Sigmoid colon (tissue), 7 donors: ENCODE results near the gene RELN. TPM values are rescaled to one million over a fixed set of nuclear protein-coding genes. Genes with fewer than 3 reads are reported as not detected.

Experiments used
- DNase-seq: peaks from one replicate; pipeline ENCODE4 v3.0.0-alpha.2; 2019
- H3K27ac ChIP-seq, 4 donors: fragments of 200-600 bp; sonication (generic); one replicate each; pipeline ENCODE4 v1.5.1; 2016 to 2019; ENCODE audit warnings: mild to moderate bottlenecking in 1 of 4
- H3K27me3 ChIP-seq, 3 donors: fragments of 200-600 bp; sonication (generic); one replicate each; pipeline ENCODE4 v1.5.1; 2019; ENCODE audit warnings: mild to moderate bottlenecking in 1 of 3
- H3K36me3 ChIP-seq, 4 donors: fragments of 200-600 bp; sonication (generic); one replicate each; pipeline ENCODE4 v1.5.1; 2016 to 2019
- H3K4me1 ChIP-seq, 4 donors: fragments of 200-600 bp; sonication (generic); one replicate each; pipeline ENCODE4 v1.5.1; 2017 to 2019
- H3K4me3 ChIP-seq, 4 donors: fragments of 200-600 bp; sonication (generic); one replicate each; pipeline ENCODE4 v1.5.1; 2017 to 2019; ENCODE audit warnings: mild to moderate bottlenecking in 2 of 4, moderate library complexity in 1 of 4
- H3K9me3 ChIP-seq, 4 donors: fragments of 200-600 bp in 3 of 4; sonication (generic) in 3 of 4; one replicate each; pipeline versions ENCODE4 v1.5.1 to v1.6.1; 2013 to 2019
- CTCF ChIP-seq, 4 experiments: fragments of 450-650 bp in 3 of 4; fragments of 200-600 bp in 1 of 4; IDR thresholded peaks; one replicate each; pipeline ENCODE4 v1.5.1; 2016 to 2019; ENCODE audit warnings: antibody characterized with exemption in 4 of 4, mild to moderate bottlenecking in 3 of 4, moderate library complexity in 2 of 4
- EP300 ChIP-seq, 4 donors: sonication (generic); formaldehyde crosslinking; IDR thresholded peaks; one replicate each; pipeline ENCODE4 v1.6.1; 2017; ENCODE audit warnings: antibody characterized with exemption in 4 of 4
- POLR2A ChIP-seq, 2 donors: fragments of 450-650 bp; IDR thresholded peaks; one replicate each; pipeline ENCODE4 v1.6.1; 2016; ENCODE audit warnings: antibody characterized with exemption in 2 of 2, mild to moderate bottlenecking in 2 of 2, moderate library complexity in 2 of 2
- POLR2AphosphoS5 ChIP-seq, 4 donors: sonication (generic); formaldehyde crosslinking; IDR thresholded peaks; one replicate each; pipeline ENCODE4 v1.6.1; 2017; ENCODE audit warnings: antibody characterized with exemption in 4 of 4
- WGBS, 2 donors: extraction: QIAGEN DNeasy Blood & Tissue Kit; methylation state at CpG; one replicate each; pipeline ENCODE4 v1.1.7; 2013; 5-methylcytosine and 5-hydroxymethylcytosine counted together
- intact Hi-C: fragments of 100-400 bp; cut with DNase I; formaldehyde crosslinking; loops from one replicate; pipeline ENCODE4 v1.15.1; 2023
- polyA plus RNA-seq, 3 donors: library from polyadenylated mRNA; stranded (reverse); fragments of 200-250 nt; gene quantifications; one replicate each; pipeline ENCODE4 v1.2.3, GENCODE V29; 2013
- total RNA-seq, 4 donors: library from RNA; depleted of rRNA; stranded (reverse); fragments of >200 nt; gene quantifications; one replicate each; pipeline ENCODE4 v1.1.0, GENCODE V29; 2016
- donor health status: healthy with polysubstance abuse.
- donor health status: Bipolar disorder and iron deficiency.
- donor health status: healthy.

The RELN gene
- total and polyA plus RNA-seq, 7 donors, result under 0.01 to 9.2 (median 4.3) TPM; not detected in 1

GRCh38 chr7:103718482-103719061, 270.9 kb downstream of the RELN start:
- Histone ChIP-seq H3K27ac (no peak overlapping the region), H3K4me3 (no peak overlapping the region), H3K36me3 (no peaks in the 10 kb centered on the region), H3K4me1 (no peaks in the 10 kb centered on the region), H3K27me3 (no peaks in the 10 kb centered on the region), H3K9me3 (no peaks in the 10 kb centered on the region)
- intact Hi-C loops, result no loop called here
- TF ChIP-seq CTCF (IDR thresholded peaks at IDR 0.05) (no peak), POLR2AphosphoS5 (IDR thresholded peaks at IDR 0.05) (no peak), EP300 (IDR thresholded peaks at IDR 0.05) (no peak), POLR2A (IDR thresholded peaks at IDR 0.05) (no peak)
- DNase-seq, result no peak

DNA sequence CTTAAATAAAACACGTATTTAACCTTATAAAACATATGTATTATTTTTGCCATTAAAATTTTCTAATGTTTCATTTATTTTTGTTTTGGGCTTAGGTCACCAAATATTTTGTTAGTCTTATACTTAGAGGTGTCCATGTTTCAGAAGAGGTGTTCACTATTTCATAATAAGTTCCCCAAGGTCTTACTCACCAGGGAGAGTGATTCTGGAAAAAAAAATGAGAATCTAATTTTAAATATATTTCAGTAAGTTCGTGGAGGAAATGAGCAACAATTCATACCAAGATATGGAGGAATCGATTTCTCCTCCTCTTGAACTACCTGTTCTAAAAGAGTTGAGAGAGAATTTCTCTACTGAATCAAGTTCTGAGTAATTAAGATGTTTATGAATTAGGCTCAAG, 271.9 kb downstream of the RELN start:
- no peaks in the 10 kb centered on the region for H3K9me3 ChIP-seq
- intact Hi-C loops, result no loop called here
- no peaks in the 10 kb centered on the region for H3K36me3 ChIP-seq
- TF ChIP-seq POLR2AphosphoS5 (IDR thresholded peaks at IDR 0.05), result no peak
- no peak for TF ChIP-seq EP300 (IDR thresholded peaks at IDR 0.05)
- 71 to 82% methylated on average over 3 of the region's 3 CpGs for whole genome bisulfite sequencing, 2 donors
- no peak overlapping the region for H3K4me3 ChIP-seq
- no peak overlapping the region for H3K27ac ChIP-seq
- no peaks in the 10 kb centered on the region for H3K4me1 ChIP-seq
- H3K27me3 ChIP-seq, result no peaks in the 10 kb centered on the region
- no peak for DNase-seq

DNA sequence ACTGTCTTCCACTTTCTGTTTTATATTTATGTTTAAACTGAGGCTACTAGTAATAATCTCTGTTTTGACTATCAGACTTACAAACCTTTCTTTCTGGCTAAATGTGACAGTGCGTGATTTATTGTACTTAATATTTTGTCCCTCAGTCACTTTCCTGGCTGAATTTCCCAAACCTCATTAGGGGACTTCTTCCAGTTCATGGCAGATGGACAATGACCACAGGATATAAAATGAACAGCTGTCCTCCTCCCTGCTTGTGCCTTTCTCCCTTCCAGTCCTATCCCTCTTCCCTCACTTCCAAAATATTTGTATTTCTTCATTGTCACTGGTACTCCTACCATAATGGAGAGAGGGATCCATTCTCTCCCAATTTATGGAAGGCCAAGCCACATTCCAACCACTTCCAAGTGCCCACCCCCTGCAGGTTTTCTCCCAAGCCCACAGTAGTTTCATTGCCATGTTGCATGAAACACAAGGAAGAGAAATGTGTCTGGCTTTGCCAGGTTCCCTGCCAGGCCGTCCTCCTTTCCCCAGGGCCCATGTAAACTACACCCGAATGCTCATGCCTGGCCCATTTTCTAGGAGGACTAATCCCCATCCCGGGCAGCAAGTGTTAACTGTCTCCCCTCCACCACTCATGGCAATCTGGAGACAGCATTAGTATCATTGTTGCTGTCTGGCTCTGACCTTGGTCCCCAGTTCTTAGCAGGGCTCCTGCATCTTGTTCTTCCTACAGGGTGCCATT, 273.9 kb downstream of the RELN start:
- Histone ChIP-seq H3K27me3 (no peaks in the 10 kb centered on the region), H3K4me3 (no peak overlapping the region), H3K36me3 (no peaks in the 10 kb centered on the region), H3K4me1 (no peaks in the 10 kb centered on the region), H3K27ac (no peak overlapping the region), H3K9me3 (no peaks in the 10 kb centered on the region)
- intact Hi-C loops, result no loop called here
- no peak for DNase-seq
- TF ChIP-seq POLR2A (IDR thresholded peaks at IDR 0.05) (no peak), CTCF (IDR thresholded peaks at IDR 0.05) (no peak), EP300 (IDR thresholded peaks at IDR 0.05) (no peak), POLR2AphosphoS5 (IDR thresholded peaks at IDR 0.05) (no peak)
- WGBS, 2 donors, result 85 to 89% methylated on average over 4 of the region's 4 CpGs

DNA sequence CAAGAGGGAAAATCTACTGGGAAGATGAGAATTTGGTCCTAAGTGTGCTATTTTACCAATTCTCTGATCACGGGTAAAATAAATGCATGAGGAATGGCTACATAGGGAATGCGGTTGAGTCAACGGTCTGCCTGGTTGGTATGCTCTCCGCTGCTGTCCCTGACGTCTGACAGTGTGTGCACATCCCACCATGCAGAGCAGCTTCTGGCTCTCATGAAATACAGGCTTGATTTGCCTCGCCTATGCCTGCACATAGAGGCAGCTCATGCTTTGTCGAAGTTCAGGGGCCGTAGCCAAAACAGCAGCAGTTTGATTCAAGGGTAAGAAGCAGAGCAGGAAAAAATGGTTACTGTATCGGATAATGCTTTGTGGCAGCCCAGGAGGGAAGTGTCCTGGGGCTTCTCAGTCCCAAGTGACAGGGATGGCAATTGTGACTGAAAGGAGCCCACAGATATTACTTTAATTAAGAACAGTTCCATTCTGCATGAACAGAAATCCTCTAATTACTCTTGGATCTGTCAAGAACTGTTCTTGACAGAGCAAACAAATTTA, 275.0 kb downstream of the RELN start:
- H3K9me3 ChIP-seq, result no peaks in the 10 kb centered on the region
- WGBS, 2 donors, result 85 to 86% methylated on average over 9 of the region's 9 CpGs
- H3K27ac ChIP-seq, result no peak overlapping the region
- no peak for TF ChIP-seq POLR2AphosphoS5 (IDR thresholded peaks at IDR 0.05)
- TF ChIP-seq CTCF (IDR thresholded peaks at IDR 0.05), result no peak
- no peak for TF ChIP-seq EP300 (IDR thresholded peaks at IDR 0.05)
- no peak for TF ChIP-seq POLR2A (IDR thresholded peaks at IDR 0.05)
- no peak for DNase-seq
- H3K36me3 ChIP-seq, result no peaks in the 10 kb centered on the region
- H3K27me3 ChIP-seq, result no peaks in the 10 kb centered on the region
- H3K4me1 ChIP-seq, result no peaks in the 10 kb centered on the region
- H3K4me3 ChIP-seq, result no peak overlapping the region
- intact Hi-C loops, result no loop called here

DNA sequence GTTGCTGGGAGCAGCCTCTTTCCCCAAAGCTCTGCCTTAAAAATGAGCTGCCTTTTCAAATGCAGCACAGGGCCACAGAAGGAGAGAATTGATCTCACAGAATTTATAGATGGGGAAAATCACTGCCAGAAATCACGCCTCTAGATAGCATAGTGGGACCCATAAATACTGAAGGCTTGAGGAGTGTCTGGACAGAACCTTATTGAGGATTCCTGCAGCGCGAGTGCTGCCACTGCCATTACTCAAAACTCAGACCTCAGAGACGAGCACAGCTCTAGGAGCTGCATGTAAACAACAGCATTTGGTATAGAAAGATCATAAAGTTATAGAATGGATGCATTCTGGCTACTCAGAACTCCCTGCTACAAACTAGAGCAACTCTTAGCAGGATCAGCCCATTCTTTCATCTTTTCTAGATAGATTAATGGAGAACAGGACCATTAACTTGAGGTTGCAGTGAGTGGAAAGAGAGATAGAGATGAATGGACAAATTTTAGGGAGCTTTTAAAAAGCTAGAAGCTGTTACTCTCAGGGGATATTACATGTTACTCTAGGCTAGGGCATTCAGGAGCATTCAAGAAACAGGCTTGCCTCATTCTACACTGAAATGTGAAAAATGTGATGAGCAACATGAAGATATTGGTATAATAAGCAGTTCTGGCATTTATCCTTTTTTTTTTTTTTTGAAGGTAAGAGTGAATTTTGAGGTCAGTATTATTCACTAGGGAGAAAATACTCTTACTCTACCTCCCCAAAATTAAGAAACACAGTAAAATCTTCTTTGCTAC, 276.3 kb downstream of the RELN start:
- no peaks in the 10 kb centered on the region for H3K9me3 ChIP-seq
- H3K4me3 ChIP-seq, result no peak overlapping the region
- no peaks in the 10 kb centered on the region for H3K36me3 ChIP-seq
- no peak overlapping the region for H3K27ac ChIP-seq
- intact Hi-C loops, result no loop called here
- no peaks in the 10 kb centered on the region for H3K4me1 ChIP-seq
- TF ChIP-seq EP300 (IDR thresholded peaks at IDR 0.05) (no peak), CTCF (IDR thresholded peaks at IDR 0.05) (no peak), POLR2AphosphoS5 (IDR thresholded peaks at IDR 0.05) (no peak), POLR2A (IDR thresholded peaks at IDR 0.05) (no peak)
- no peaks in the 10 kb centered on the region for H3K27me3 ChIP-seq
- WGBS, 2 donors, result 68 to 71% methylated on average over 4 of the region's 4 CpGs
- DNase-seq, result no peak
